Measurements from ENCODE around the gene WDR74.

DNA sequence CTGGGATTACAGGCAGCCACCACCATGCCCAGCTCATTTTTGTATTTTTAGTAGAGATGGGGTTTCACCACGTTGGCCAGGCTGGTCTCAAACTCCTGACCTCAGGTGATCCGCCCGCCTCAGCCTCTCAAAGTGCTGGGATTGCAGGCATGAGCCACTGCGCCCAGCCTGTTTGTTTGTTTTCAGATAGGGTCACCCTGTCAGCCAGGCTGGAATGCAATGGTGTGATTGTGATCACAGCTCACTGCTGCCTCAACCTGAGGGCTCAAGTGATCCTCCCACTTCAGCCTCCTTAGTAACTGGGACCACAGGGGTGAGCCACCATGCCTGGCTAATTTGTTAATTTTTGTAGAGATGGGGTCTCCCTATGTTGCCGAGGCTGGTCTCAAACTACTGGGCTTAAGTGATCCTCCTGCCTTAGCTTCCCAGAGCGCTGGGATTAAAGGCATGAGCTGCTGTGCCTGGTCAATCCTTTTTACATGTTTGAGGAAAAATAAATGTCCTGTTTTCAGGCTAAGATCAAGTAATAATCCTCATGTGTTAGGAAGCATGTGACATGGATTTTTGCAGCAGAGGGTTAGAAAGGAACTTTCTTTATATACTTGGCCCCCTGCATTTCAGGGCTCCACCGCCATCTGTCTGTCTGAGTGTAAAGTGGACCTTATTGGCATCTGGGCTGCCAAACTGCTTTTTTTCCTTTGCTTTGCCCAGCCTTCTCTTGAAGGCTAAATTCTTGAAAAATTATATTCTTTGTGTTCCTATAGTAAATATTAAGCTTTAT lies 36.5 kb upstream of the WDR74 start:
- TF ChIP-seq, protein P1, sequence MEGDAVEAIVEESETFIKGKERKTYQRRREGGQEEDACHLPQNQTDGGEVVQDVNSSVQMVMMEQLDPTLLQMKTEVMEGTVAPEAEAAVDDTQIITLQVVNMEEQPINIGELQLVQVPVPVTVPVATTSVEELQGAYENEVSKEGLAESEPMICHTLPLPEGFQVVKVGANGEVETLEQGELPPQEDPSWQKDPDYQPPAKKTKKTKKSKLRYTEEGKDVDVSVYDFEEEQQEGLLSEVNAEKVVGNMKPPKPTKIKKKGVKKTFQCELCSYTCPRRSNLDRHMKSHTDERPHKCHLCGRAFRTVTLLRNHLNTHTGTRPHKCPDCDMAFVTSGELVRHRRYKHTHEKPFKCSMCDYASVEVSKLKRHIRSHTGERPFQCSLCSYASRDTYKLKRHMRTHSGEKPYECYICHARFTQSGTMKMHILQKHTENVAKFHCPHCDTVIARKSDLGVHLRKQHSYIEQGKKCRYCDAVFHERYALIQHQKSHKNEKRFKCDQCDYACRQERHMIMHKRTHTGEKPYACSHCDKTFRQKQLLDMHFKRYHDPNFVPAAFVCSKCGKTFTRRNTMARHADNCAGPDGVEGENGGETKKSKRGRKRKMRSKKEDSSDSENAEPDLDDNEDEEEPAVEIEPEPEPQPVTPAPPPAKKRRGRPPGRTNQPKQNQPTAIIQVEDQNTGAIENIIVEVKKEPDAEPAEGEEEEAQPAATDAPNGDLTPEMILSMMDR (IDR thresholded peaks at IDR 0.05 in 2 of 3, conservative IDR thresholded peaks at IDR 0.05 in 1 of 3; ENCODE audit: insufficient read depth in 2 of 3, low read depth in 1 of 3, low read length in 3 of 3): peak in 1 of 3 experiments; percentile 17; a peak in 1 of 6 replicates
- TF ChIP-seq ZNF780A (CRISPR knock-in tag; IDR thresholded peaks at IDR 0.05) (no peak), GABPA (tag; conservative IDR thresholded peaks at IDR 0.05; ENCODE audit: low read depth) (no peak), NCOA1 (IDR thresholded peaks at IDR 0.05; ENCODE audit: low read depth) (no peak), POLR2A (conservative IDR thresholded peaks at IDR 0.05) (no peak), YY1 (IDR thresholded peaks at IDR 0.05; ENCODE audit: borderline replicate concordance in 1 of 3, control insufficient read depth in 1 of 3, extremely low read depth in 1 of 3, insufficient read depth in 3 of 3, insufficient read length in 1 of 3, insufficient replicate concordance in 2 of 3, low read depth in 1 of 3, low read length in 2 of 3) (no peak)
- TF ChIP-seq, protein P2, sequence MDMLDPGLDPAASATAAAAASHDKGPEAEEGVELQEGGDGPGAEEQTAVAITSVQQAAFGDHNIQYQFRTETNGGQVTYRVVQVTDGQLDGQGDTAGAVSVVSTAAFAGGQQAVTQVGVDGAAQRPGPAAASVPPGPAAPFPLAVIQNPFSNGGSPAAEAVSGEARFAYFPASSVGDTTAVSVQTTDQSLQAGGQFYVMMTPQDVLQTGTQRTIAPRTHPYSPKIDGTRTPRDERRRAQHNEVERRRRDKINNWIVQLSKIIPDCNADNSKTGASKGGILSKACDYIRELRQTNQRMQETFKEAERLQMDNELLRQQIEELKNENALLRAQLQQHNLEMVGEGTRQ (CRISPR knock-in tag; IDR thresholded peaks at IDR 0.05): no peak
- TF ChIP-seq, protein P3, sequence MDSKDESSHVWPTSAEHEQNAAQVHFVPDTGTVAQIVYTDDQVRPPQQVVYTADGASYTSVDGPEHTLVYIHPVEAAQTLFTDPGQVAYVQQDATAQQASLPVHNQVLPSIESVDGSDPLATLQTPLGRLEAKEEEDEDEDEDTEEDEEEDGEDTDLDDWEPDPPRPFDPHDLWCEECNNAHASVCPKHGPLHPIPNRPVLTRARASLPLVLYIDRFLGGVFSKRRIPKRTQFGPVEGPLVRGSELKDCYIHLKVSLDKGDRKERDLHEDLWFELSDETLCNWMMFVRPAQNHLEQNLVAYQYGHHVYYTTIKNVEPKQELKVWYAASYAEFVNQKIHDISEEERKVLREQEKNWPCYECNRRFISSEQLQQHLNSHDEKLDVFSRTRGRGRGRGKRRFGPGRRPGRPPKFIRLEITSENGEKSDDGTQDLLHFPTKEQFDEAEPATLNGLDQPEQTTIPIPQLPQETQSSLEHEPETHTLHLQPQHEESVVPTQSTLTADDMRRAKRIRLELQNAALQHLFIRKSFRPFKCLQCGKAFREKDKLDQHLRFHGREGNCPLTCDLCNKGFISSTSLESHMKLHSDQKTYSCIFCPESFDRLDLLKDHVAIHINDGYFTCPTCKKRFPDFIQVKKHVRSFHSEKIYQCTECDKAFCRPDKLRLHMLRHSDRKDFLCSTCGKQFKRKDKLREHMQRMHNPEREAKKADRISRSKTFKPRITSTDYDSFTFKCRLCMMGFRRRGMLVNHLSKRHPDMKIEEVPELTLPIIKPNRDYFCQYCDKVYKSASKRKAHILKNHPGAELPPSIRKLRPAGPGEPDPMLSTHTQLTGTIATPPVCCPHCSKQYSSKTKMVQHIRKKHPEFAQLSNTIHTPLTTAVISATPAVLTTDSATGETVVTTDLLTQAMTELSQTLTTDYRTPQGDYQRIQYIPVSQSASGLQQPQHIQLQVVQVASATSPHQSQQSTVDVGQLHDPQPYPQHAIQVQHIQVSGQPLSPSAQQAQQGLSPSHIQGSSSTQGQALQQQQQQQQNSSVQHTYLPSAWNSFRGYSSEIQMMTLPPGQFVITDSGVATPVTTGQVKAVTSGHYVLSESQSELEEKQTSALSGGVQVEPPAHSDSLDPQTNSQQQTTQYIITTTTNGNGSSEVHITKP (IDR thresholded peaks at IDR 0.05; ENCODE audit: partially characterized antibody): no peak
- TF ChIP-seq, protein P4, sequence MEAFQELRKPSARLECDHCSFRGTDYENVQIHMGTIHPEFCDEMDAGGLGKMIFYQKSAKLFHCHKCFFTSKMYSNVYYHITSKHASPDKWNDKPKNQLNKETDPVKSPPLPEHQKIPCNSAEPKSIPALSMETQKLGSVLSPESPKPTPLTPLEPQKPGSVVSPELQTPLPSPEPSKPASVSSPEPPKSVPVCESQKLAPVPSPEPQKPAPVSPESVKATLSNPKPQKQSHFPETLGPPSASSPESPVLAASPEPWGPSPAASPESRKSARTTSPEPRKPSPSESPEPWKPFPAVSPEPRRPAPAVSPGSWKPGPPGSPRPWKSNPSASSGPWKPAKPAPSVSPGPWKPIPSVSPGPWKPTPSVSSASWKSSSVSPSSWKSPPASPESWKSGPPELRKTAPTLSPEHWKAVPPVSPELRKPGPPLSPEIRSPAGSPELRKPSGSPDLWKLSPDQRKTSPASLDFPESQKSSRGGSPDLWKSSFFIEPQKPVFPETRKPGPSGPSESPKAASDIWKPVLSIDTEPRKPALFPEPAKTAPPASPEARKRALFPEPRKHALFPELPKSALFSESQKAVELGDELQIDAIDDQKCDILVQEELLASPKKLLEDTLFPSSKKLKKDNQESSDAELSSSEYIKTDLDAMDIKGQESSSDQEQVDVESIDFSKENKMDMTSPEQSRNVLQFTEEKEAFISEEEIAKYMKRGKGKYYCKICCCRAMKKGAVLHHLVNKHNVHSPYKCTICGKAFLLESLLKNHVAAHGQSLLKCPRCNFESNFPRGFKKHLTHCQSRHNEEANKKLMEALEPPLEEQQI (IDR thresholded peaks at IDR 0.05): no peak
- TF ChIP-seq, protein P5, sequence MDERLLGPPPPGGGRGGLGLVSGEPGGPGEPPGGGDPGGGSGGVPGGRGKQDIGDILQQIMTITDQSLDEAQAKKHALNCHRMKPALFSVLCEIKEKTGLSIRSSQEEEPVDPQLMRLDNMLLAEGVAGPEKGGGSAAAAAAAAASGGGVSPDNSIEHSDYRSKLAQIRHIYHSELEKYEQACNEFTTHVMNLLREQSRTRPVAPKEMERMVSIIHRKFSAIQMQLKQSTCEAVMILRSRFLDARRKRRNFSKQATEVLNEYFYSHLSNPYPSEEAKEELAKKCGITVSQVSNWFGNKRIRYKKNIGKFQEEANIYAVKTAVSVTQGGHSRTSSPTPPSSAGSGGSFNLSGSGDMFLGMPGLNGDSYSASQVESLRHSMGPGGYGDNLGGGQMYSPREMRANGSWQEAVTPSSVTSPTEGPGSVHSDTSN (CRISPR knock-in tag; IDR thresholded peaks at IDR 0.05; ENCODE audit: low read depth): no peak
- TF ChIP-seq, protein P5 (tag; conservative IDR thresholded peaks at IDR 0.05; ENCODE audit: low read depth): no peak

Measured in K562 (cell line).